Cerebellar nuclear complex (tissue), 1 donor: Measurements from ENCODE around the gene C17orf75.
"Not testable (repeated sequence)": the region's sequence is repeated elsewhere in the genome, so short reads cannot be mapped to it uniquely, and the experiment has no call there.

Source experiments
- DNase-seq, 2 experiments: peaks; one replicate each; lab custom pipeline; 2025; lab: John Stamatoyannopoulos, UW

C17orf75 gene

GRCh38 chr17:32341857-32342602, at the start of gene C17orf75:
Gene C17orf75, minus strand, starts transcription at chr17:32342173. Its CDS starts 34 bp downstream, at chr17:32342139.
- peak in 1 of 2 experiments; percentile 53 for DNase-seq

GRCh38 chr17:32388613-32389459, 46.9 kb upstream of the C17orf75 start:
- no peak for DNase-seq

DNA sequence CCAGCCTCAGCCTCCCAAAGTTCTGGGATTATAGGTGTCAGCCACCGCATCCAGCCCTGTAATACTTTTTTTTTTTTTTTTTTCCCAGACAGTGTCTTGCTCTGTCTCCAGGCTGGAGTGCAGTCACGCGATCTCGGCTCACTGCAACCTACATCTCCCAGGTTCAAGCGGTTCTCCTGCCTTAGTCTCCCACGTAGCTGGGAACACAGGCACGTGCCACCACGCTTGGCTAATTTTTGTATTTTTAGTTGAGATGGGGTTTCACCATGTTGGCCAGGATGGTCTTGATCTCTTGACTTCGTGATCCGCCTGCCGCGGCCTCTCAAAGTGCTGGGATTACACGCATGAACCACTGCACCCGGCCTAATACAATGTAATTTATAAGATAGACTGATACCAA, 46.2 kb upstream of the C17orf75 start:
- DNase-seq = not testable (repeated sequence)

- no peak for DNase-seq
Measured at GRCh38 chr17:32386844-32387243, 44.9 kb upstream of the C17orf75 start.

DNA sequence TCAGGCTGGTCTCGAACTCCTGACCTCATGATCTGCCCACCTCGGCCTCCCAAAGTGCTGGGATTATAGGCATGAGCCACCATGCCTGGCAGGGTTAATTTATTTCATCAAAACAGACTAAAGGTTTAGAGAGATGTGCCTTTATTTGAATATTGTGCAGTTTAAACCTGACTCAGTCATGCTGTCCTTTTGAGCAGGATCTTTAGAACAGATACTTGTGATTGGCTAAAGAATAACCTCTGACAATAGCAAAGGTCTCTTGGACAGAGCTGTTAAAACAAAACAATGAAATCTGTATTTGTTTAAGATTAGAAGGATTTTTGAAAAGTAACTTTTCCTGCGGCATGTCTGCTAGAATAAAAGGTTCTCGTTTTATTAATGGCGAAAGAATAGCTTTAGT, 44.0 kb upstream of the C17orf75 start:
- DNase-seq = no peak

- no peak for DNase-seq
Measured at GRCh38 chr17:32385121-32385520, 43.1 kb upstream of the C17orf75 start.

DNA sequence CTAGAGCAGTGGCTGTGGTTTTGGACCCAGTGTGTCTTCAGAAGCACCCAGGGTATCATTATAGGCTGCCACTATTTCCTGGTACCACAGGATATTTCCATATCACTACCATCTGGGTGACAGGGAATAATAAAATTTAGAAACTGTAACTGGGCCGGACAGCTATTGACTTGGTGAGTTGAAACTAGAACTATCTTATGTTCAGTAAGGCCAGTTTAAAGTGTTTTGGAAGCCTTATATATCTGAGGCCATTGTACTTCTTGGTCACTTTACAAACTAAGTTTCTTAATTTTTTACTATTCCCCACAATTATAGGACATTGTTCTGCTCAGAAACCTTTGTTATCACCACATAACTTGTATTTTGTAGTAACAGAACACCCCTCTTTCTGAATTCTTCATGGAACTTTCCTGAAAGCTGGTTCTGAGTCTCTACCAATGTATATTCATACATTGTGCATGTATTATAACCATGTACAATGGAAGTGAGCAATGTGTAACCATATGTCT, 42.0 kb upstream of the C17orf75 start:
- DNase-seq = no peak

DNA sequence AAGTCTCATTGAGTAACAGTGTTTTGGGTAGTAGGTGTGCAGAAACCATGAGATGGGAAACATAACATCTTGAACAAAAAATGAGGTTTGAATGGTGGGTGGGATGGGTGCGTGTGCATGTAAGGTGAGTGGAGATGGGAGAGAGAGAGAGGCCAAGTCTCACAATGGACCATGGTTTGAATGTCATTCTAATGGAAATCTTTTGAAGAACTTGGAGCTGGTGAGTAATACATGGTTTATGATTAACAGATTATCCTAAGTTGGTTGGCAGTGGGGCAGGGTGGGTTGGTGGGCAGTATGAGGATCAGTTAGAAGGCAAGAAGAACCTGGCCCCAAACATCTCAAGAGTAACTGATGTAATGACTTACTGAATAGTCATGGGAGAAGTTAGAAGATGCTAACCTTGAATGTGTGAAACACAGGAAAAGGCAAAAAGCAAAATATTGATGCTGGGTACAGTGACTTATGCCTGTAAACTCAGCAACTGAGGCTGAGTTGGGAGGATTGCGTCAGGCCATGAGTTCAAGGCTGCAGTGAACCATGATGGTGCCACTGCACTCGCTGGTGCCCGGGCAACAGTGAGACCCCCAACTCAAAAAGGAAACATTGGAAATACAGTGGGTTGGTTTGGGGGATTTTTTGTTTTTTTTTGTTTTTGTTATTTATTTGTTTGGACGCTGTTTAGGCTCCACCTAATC, 40.7 kb upstream of the C17orf75 start:
- no peak for DNase-seq

GRCh38 chr17:32370426-32370825, 28.5 kb upstream of the C17orf75 start:
- no peak for DNase-seq

DNA sequence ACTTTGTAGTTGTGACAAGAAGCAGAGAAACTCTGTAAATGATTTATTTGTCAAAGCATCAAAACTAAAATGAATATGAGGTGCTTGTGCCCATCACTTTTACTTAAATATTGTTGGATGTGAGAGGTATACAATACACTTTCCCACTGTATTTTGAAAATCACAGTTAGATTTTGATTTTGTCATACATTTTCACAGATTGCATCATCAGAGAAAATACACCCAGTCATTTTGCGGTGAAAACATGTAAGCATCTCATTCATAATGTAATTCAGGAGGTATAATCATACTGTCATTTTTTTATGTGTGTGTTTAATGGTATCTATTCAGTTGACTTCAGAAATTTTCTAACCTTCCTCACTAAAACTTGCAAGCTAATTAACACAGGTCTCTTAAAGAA, 19.3 kb upstream of the C17orf75 start:
- DNase-seq = no peak

GRCh38 chr17:32357615-32358014, 15.6 kb upstream of the C17orf75 start:
- DNase-seq = no peak

GRCh38 chr17:32356750-32357149, 14.8 kb upstream of the C17orf75 start:
- no peak for DNase-seq

DNA sequence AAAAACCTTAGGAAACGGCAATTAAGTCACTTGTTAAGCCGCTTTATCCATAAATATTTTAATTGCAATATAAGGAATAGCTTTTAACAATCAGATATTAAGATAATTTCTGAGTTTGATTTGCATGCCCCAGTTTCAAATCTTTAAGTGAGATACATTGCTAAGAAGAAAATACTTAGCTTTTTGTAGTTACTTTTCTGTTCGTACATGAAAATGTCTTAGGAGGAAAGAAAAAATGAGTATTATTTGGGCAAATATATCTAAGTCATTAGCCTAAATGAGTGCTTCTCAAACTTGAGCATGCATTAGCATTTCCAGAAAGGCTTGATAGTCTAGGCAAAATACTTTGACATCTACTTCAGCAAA, 14.4 kb upstream of the C17orf75 start:
- DNase-seq = no peak

- DNase-seq = no peak
Measured at GRCh38 chr17:32355649-32356377, 13.8 kb upstream of the C17orf75 start.

DNA sequence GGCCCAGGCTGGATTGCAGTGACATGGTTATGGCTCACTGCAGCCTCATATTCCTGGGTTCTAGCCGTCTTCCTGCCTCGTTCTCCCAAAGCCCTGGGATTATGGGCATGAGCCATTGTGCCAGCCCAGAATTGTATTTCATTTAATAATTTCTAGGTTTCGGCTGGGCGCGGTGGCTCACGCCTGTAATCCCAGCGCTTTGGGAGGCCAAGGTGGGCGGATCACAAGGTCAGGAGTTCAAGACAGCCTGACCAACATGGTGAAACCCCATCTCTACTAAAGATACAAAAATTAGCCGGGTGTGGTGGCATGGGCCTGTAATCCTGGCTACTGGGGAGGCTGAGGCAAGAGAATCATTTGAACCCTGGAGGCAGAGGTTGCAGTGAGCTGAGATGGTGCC, 10.8 kb upstream of the C17orf75 start:
- not testable (repeated sequence) for DNase-seq

DNA sequence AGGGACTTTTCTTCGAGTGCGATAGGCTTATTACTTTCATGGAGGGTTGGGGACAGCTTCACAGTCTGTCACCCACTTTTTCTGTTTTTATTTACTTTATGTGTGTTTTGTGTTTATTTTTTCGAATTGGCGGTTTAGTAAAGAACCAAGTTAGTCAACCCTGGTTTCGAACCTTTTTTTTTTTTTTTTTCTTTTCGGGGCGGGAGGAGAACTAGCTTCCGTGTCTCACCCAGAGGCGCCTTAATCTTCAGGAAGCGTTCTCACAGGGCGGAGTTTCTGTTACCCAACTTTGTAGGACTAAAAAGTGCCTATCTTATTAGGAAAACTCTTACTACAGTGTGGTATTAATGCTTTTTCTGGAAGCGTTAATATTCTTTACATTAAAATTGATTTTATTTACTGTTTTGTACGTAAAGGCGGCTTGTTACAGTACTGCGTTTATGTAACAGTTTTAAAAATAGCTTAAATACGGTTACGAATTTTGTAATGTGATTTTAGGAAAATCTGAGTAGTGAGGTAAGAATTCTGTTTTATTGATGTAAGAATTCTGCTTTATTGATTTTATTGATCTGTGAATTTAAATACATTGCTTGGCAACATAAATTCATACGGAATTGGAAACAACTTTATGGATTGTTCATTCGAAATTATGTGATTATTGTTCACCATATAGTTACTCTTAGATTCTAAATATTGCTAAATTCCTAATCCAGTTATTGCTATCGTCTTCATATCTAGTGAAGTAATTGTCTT, 8.9 kb upstream of the C17orf75 start:
- DNase-seq = no peak

GRCh38 chr17:32349854-32350665, 8.1 kb upstream of the C17orf75 start, which contains the start of gene ZNF207:
Gene ZNF207, plus strand, starts transcription at chr17:32350157. Its CDS starts 129 bp downstream, at chr17:32350286.
- DNase-seq = peak; percentile 59 to 89

GRCh38 chr17:32349503-32349853, 7.5 kb upstream of the C17orf75 start:
- no peak for DNase-seq

DNA sequence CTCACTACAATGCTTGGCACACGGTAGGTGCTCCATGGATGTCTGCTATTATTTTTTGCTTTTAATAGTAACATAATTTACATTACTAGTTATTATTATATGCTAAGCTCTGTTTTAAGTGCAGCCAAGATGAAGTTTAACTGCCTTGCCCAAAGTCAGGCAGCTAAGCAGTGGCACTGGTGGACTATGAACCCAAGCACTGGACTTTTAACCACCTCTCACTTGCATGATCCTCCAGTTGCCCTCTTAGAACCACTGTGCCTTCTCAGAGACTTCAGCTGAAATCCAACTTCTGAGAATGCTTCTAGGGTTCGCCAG, 6.5 kb upstream of the C17orf75 start:
- DNase-seq = no peak

- no peak for DNase-seq
Measured at GRCh38 chr17:32345951-32346600, 4.1 kb upstream of the C17orf75 start.
